ENCODE measurements around the gene NTF3.

The NTF3 gene

GRCh38 chr12:5487076-5487475 is 55.2 kb downstream of the NTF3 start:
- no peak overlapping the region for H3K4me2 ChIP-seq (ENCODE audit: low read depth, low read length, poor library complexity, severe bottlenecking)
- no peaks in the 10 kb centered on the region for H3K27me3 ChIP-seq (ENCODE audit: insufficient read depth, low read length, poor library complexity, severe bottlenecking)
- no peak overlapping the region for H3K9ac ChIP-seq (ENCODE audit: low read depth, low read length, poor library complexity, severe bottlenecking)
- no peaks in the 10 kb centered on the region for H4K20me1 ChIP-seq (ENCODE audit: insufficient read depth, low read length, poor library complexity, severe bottlenecking)
- H3K79me2 ChIP-seq (ENCODE audit: insufficient read depth, low read length): no peaks in the 10 kb centered on the region
- no peak for TF ChIP-seq CTCF (conservative IDR thresholded peaks at IDR 0.05; ENCODE audit: low read length)
- TF ChIP-seq EZH2phosphoT487 (IDR thresholded peaks at IDR 0.05; ENCODE audit: borderline replicate concordance): no peak
- no peaks in the 10 kb centered on the region for H3K4me1 ChIP-seq (ENCODE audit: insufficient read depth, low read length, poor library complexity, severe bottlenecking)
- no peaks in the 10 kb centered on the region for H3F3A ChIP-seq (ENCODE audit: low read depth)
- no peaks in the 10 kb centered on the region for H3K36me3 ChIP-seq (ENCODE audit: insufficient read depth, low read length)
- no peaks in the 10 kb centered on the region for H3K9me2 ChIP-seq (replicated peaks; ENCODE audit: low read depth, low read length)
- no peak overlapping the region for H3K4me3 ChIP-seq (ENCODE audit: low read length, poor library complexity, severe bottlenecking)
- H2AFZ ChIP-seq (ENCODE audit: low read length): no peak overlapping the region
- H3K9me3 ChIP-seq (ENCODE audit: insufficient read depth, low read depth, low read length): no peaks in the 10 kb centered on the region

- H3K9me2 ChIP-seq (replicated peaks; ENCODE audit: low read depth, low read length): no peaks in the 10 kb centered on the region
- TF ChIP-seq CTCF (conservative IDR thresholded peaks at IDR 0.05; ENCODE audit: low read length) (no peak), EZH2phosphoT487 (IDR thresholded peaks at IDR 0.05; ENCODE audit: borderline replicate concordance) (no peak)
- H4K20me1 ChIP-seq (ENCODE audit: insufficient read depth, low read length, poor library complexity, severe bottlenecking): no peaks in the 10 kb centered on the region
- no peaks in the 10 kb centered on the region for H3K36me3 ChIP-seq (ENCODE audit: insufficient read depth, low read length)
- H3K4me2 ChIP-seq (ENCODE audit: low read depth, low read length, poor library complexity, severe bottlenecking): no peak overlapping the region
- no peak overlapping the region for H3K4me3 ChIP-seq (ENCODE audit: low read length, poor library complexity, severe bottlenecking)
- H3K9ac ChIP-seq (ENCODE audit: low read depth, low read length, poor library complexity, severe bottlenecking): no peak overlapping the region
- no peaks in the 10 kb centered on the region for H3K9me3 ChIP-seq (ENCODE audit: insufficient read depth, low read depth, low read length)
- no peaks in the 10 kb centered on the region for H3K4me1 ChIP-seq (ENCODE audit: insufficient read depth, low read length, poor library complexity, severe bottlenecking)
- no peaks in the 10 kb centered on the region for H3K79me2 ChIP-seq (ENCODE audit: insufficient read depth, low read length)
- no peak overlapping the region for H2AFZ ChIP-seq (ENCODE audit: low read length)
- H3K27me3 ChIP-seq (ENCODE audit: insufficient read depth, low read length, poor library complexity, severe bottlenecking): no peaks in the 10 kb centered on the region
- H3F3A ChIP-seq (ENCODE audit: low read depth): no peaks in the 10 kb centered on the region
Measured at GRCh38 chr12:5487948-5488625, 56.2 kb downstream of the NTF3 start.

GRCh38 chr12:5488626-5488955 is 56.7 kb downstream of the NTF3 start:
- H4K20me1 ChIP-seq (ENCODE audit: insufficient read depth, low read length, poor library complexity, severe bottlenecking): no peaks in the 10 kb centered on the region
- H3K4me3 ChIP-seq (ENCODE audit: low read length, poor library complexity, severe bottlenecking): no peak overlapping the region
- H3K9me3 ChIP-seq (ENCODE audit: insufficient read depth, low read depth, low read length): no peaks in the 10 kb centered on the region
- no peaks in the 10 kb centered on the region for H3K9me2 ChIP-seq (replicated peaks; ENCODE audit: low read depth, low read length)
- no peak overlapping the region for H2AFZ ChIP-seq (ENCODE audit: low read length)
- no peaks in the 10 kb centered on the region for H3K36me3 ChIP-seq (ENCODE audit: insufficient read depth, low read length)
- no peak for TF ChIP-seq CTCF (conservative IDR thresholded peaks at IDR 0.05; ENCODE audit: low read length)
- no peak for TF ChIP-seq EZH2phosphoT487 (IDR thresholded peaks at IDR 0.05; ENCODE audit: borderline replicate concordance)
- no peak overlapping the region for H3K4me2 ChIP-seq (ENCODE audit: low read depth, low read length, poor library complexity, severe bottlenecking)
- H3K9ac ChIP-seq (ENCODE audit: low read depth, low read length, poor library complexity, severe bottlenecking): no peak overlapping the region
- H3K27me3 ChIP-seq (ENCODE audit: insufficient read depth, low read length, poor library complexity, severe bottlenecking): no peaks in the 10 kb centered on the region
- H3K79me2 ChIP-seq (ENCODE audit: insufficient read depth, low read length): no peaks in the 10 kb centered on the region
- H3K4me1 ChIP-seq (ENCODE audit: insufficient read depth, low read length, poor library complexity, severe bottlenecking): no peaks in the 10 kb centered on the region
- no peaks in the 10 kb centered on the region for H3F3A ChIP-seq (ENCODE audit: low read depth)

Measured in Loucy (cell line).